Smooth muscle cell (in vitro differentiated cells): ENCODE data around the gene ZNF397. TPM values are rescaled to one million over a fixed set of nuclear protein-coding genes. Genes with fewer than 3 reads are reported as not detected.
"Not testable (repeated sequence)": the region's sequence is repeated elsewhere in the genome, so short reads cannot be mapped to it uniquely, and the experiment has no call there.

Experiments used
- DNase-seq: peaks from one replicate; lab custom pipeline; 2025; ENCODE audit not compliant: unreplicated experiment; lab: John Stamatoyannopoulos, UW
- H2AFZ ChIP-seq: fragments of 200-600 bp; sonication (generic); 2 replicates; pipeline ENCODE4 v1.6.0; 2016; ENCODE audit warnings: antibody characterized with exemption, low read depth, mild to moderate bottlenecking
- H3F3A ChIP-seq: fragments of 200-600 bp; sonication (generic); 2 replicates; pipeline ENCODE4 v1.6.0; 2017; ENCODE audit warnings: antibody characterized with exemption, low read depth
- H3K27ac ChIP-seq: fragments of 200-600 bp; sonication (generic); 2 replicates; pipeline ENCODE4 v1.5.1; 2016; ENCODE audit warnings: low read depth, mild to moderate bottlenecking
- H3K27me3 ChIP-seq: fragments of 200-600 bp; sonication (generic); 2 replicates; pipeline ENCODE4 v1.6.1; 2016; ENCODE audit warnings: low read depth, mild to moderate bottlenecking
- H3K36me3 ChIP-seq: fragments of 200-600 bp; sonication (generic); 2 replicates; pipeline ENCODE4 v1.5.1; 2016; ENCODE audit warnings: low read depth
- H3K4me1 ChIP-seq: fragments of 200-600 bp; sonication (generic); 2 replicates; pipeline ENCODE4 v1.5.1; 2016; ENCODE audit warnings: low read depth
- H3K4me2 ChIP-seq: fragments of 200-600 bp; sonication (generic); 2 replicates; pipeline ENCODE4 v1.6.0; 2016; ENCODE audit warnings: mild to moderate bottlenecking
- H3K4me3 ChIP-seq: fragments of 200-600 bp; sonication (generic); 2 replicates; pipeline ENCODE4 v1.5.1; 2016; ENCODE audit warnings: mild to moderate bottlenecking
- H3K79me2 ChIP-seq: fragments of 200-600 bp; sonication (generic); 2 replicates; pipeline ENCODE4 v1.6.0; 2016; ENCODE audit warnings: low read depth, mild to moderate bottlenecking
- H3K9ac ChIP-seq: fragments of 200-600 bp; sonication (generic); 2 replicates; pipeline ENCODE4 v1.6.0; 2016; ENCODE audit warnings: low read depth
- H3K9me3 ChIP-seq: fragments of 200-600 bp; sonication (generic); replicated peaks from 2 replicates; pipeline ENCODE4 v1.5.1; 2016; ENCODE audit warnings: low read depth
- H4K20me1 ChIP-seq: fragments of 200-600 bp; sonication (generic); 2 replicates; pipeline ENCODE4 v1.6.0; 2016; ENCODE audit warnings: low read depth
- WGBS: methylation state at CpG from one replicate; pipeline ENCODE4 v1.1.7; 2016; ENCODE audit warnings: low lambda C conversion rate; 5-methylcytosine and 5-hydroxymethylcytosine counted together
- polyA plus RNA-seq: library from polyadenylated mRNA; unstranded; fragments of >200 nt; fragmentation: Nextera tagmentation; extraction: Ambion mirVana; gene quantifications from 2 replicates; pipeline ENCODE4 v1.2.1, GENCODE V29; 2016
- total RNA-seq: library from RNA; depleted of rRNA; stranded (reverse); fragments of >200 nt; gene quantifications from 2 replicates; pipeline ENCODE4 v1.2.3, GENCODE V29; 2014
- TF ChIP-seq, protein P1 (sequence below): fragments of 200-600 bp; sonication (generic); IDR thresholded peaks from 2 replicates; pipeline ENCODE4 v1.5.1; 2017; ENCODE audit warnings: borderline replicate concordance, mild to moderate bottlenecking, antibody characterized with exemption; ENCODE audit not compliant: insufficient read depth, poor library complexity, severe bottlenecking

The ZNF397 gene
- total and polyA plus RNA-seq, 2 experiments from 2014 or later = 5.3 to 11.8 TPM

DNA sequence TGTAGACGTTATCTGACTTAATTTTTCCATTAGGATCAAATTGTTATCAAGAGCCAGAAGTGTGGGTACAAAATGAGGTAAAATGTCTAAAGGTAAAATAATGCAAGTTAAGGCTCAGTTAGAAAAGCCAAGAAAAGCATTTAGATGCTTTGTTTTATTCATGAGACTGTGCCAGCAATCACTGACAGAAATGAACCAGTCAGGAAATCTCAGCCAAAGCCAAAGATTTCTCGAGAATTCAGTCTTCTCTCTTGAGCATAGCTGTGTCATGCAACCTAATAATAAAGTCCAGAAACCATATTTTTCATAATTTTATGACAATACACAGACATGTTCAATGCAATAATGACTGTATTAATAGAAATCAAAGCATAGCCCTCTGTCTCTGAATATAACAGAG is 43.5 kb upstream of the ZNF397 start:
- WGBS = 88% methylated on average over 2 of the region's 2 CpGs

DNA sequence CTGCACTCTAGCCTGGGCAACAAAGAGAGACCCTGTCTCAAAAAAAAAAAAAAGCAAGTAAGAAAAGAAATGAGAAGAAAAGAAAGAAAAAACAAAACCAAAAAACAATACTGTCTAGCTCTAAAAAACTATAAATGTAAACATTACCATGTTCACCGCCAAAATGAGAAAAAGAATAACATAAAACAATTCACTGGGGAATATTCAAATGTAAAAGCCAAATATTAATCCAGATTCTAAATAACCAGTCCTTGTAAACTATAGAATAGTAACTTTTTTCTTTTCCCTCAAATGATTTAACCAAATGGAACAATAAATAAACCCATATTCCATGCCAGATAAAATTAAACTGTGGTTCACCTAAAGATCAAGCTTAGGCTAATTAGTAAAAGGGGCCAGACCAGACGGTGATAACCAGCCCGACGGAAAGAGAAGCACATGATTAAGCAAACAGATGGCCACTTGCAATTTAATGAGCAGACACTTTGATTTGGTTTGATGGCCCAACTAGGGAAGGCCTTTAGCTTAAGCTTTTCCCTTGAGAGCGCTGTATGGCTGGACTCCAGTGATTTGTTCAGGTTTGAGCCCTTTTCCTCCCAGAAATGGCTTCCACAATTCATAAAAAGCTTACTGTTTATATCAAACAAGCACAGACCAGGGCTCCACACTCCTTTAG is 39.4 kb upstream of the ZNF397 start:
- WGBS = 61% methylated on average over 5 of the region's 5 CpGs
- no peak for DNase-seq
- Histone ChIP-seq H3K4me2 (no peak overlapping the region), H4K20me1 (no peaks in the 10 kb centered on the region), H3K9ac (no peak overlapping the region), H3F3A (no peaks in the 10 kb centered on the region), H3K27me3 (no peaks in the 10 kb centered on the region), H3K4me3 (no peak overlapping the region), H3K4me1 (no peaks in the 10 kb centered on the region), H3K9me3 (no peaks in the 10 kb centered on the region), H3K36me3 (no peaks in the 10 kb centered on the region), H2AFZ (peak overlapping the region; percentile 54), H3K79me2 (no peaks in the 10 kb centered on the region), H3K27ac (no peak overlapping the region)
- TF ChIP-seq, protein P1, sequence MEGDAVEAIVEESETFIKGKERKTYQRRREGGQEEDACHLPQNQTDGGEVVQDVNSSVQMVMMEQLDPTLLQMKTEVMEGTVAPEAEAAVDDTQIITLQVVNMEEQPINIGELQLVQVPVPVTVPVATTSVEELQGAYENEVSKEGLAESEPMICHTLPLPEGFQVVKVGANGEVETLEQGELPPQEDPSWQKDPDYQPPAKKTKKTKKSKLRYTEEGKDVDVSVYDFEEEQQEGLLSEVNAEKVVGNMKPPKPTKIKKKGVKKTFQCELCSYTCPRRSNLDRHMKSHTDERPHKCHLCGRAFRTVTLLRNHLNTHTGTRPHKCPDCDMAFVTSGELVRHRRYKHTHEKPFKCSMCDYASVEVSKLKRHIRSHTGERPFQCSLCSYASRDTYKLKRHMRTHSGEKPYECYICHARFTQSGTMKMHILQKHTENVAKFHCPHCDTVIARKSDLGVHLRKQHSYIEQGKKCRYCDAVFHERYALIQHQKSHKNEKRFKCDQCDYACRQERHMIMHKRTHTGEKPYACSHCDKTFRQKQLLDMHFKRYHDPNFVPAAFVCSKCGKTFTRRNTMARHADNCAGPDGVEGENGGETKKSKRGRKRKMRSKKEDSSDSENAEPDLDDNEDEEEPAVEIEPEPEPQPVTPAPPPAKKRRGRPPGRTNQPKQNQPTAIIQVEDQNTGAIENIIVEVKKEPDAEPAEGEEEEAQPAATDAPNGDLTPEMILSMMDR = no peak

More for the DNA sequence above, 43.5 kb upstream of the ZNF397 start:
- Histone ChIP-seq H3K9ac (no peak overlapping the region), H3K9me3 (no peaks in the 10 kb centered on the region), H2AFZ (no peak overlapping the region), H3K4me3 (no peak overlapping the region), H3K27ac (no peak overlapping the region), H4K20me1 (no peaks in the 10 kb centered on the region), H3K79me2 (no peaks in the 10 kb centered on the region), H3F3A (no peaks in the 10 kb centered on the region), H3K27me3 (no peaks in the 10 kb centered on the region), H3K4me2 (no peak overlapping the region), H3K36me3 (no peaks in the 10 kb centered on the region), H3K4me1 (no peaks in the 10 kb centered on the region)
- no peak for DNase-seq
- TF ChIP-seq, protein P1 = no peak

DNA sequence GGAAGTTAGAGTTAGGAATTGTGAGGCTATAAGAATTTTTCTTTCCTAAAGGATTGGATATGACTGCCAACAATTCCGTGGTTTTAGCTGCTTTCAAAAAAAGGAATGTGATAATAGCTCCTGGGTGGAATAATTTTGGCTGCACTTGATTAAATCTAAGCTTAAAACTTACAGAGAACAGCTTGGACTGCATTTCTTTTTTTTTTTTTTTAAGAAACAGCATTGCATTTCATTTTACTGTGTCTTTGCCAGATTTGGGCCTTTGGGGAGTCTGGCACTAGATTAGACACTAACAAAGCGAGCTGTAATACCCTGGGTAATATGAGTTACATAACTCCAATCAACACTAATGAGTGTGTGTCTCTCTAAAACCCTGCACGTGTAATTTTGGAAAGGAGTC is 37.8 kb upstream of the ZNF397 start:
- H3K9me3 ChIP-seq = no peaks in the 10 kb centered on the region
- no peaks in the 10 kb centered on the region for H3K4me1 ChIP-seq
- H3K27ac ChIP-seq = no peak overlapping the region
- no peak for DNase-seq
- no peaks in the 10 kb centered on the region for H3K27me3 ChIP-seq
- no peak overlapping the region for H3K4me2 ChIP-seq
- WGBS = 59% methylated on average over 3 of the region's 3 CpGs
- H3F3A ChIP-seq = no peaks in the 10 kb centered on the region
- H4K20me1 ChIP-seq = no peaks in the 10 kb centered on the region
- no peak overlapping the region for H3K9ac ChIP-seq
- H3K79me2 ChIP-seq = no peaks in the 10 kb centered on the region
- no peaks in the 10 kb centered on the region for H3K36me3 ChIP-seq
- H2AFZ ChIP-seq = peak overlapping the region; percentile 39
- no peak overlapping the region for H3K4me3 ChIP-seq
- TF ChIP-seq, protein P1 = no peak

DNA sequence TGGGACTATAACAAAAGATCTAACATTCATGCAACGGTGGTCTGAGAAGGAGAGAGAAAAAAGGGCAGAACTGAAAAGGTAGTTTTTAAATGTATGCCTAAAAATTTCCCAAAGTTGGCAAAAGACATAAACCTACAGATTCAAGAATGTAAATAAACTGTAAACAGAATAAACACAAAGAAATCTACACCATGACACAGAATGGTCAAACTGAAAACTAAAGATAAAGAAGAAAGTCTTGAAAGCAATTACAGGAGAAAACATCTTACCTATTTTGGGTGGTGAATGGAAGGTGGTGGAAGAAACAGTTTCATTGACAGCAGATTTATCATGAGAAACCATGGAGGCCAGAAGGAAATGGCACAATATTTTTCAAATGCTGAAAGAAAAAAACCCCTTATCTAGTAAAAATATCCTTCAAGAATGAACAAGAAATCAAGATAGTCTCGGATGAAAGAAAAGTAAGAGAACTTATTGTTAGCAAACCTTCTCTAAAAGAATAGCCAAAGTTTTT is 35.6 kb upstream of the ZNF397 start:
- no peaks in the 10 kb centered on the region for H3K9me3 ChIP-seq
- 96% methylated on average over 2 of the region's 2 CpGs for WGBS
- DNase-seq = no peak
- no peaks in the 10 kb centered on the region for H3F3A ChIP-seq
- H3K36me3 ChIP-seq = no peaks in the 10 kb centered on the region
- no peak overlapping the region for H3K4me3 ChIP-seq
- no peak overlapping the region for H3K9ac ChIP-seq
- H3K79me2 ChIP-seq = no peaks in the 10 kb centered on the region
- TF ChIP-seq, protein P1 = no peak
- no peaks in the 10 kb centered on the region for H3K4me1 ChIP-seq
- no peak overlapping the region for H3K4me2 ChIP-seq
- H2AFZ ChIP-seq = no peak overlapping the region
- no peaks in the 10 kb centered on the region for H4K20me1 ChIP-seq
- no peaks in the 10 kb centered on the region for H3K27me3 ChIP-seq
- no peak overlapping the region for H3K27ac ChIP-seq

DNA sequence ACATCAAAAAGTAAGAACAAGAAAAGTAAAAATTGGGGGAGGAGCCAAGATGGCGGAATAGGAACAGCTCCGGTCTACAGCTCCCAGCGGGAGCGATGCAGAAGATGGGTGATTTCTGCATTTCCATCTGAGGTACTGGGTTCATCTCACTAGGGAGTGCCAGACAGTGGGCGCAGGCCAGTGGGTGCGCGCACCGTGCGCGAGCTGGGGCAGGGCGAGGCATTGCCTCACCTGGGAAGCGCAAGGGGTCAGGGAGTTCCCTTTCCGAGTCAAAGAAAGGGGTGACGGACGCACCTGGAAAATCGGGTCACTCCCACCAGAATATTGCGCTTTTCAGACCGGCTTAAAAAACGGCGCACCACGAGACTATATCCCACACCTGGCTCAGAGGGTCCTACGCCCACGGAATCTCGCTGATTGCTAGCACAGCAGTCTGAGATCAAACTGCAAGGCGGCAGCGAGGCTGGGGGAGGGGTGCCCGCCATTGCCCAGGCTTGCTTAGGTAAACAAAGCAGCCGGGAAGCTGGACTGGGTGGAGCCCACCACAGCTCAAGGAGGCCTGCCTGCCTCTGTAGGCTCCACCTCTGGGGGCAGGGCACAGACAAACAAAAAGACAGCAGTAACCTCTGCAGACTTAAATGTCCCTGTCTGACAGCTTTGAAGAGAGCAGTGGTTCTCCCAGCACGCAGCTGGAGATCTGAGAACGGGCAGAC is 34.9 kb upstream of the ZNF397 start:
- H3K27ac ChIP-seq, H2AFZ ChIP-seq, H3K4me3 ChIP-seq, H3F3A ChIP-seq, H3K9ac ChIP-seq, H3K79me2 ChIP-seq, DNase-seq, H3K4me1 ChIP-seq, H3K4me2 ChIP-seq, H4K20me1 ChIP-seq, H3K9me3 ChIP-seq, H3K27me3 ChIP-seq, H3K36me3 ChIP-seq: not testable (repeated sequence)
- WGBS = 94% methylated on average over 21 of the region's 30 CpGs
